Adrenal gland (tissue), 12 donors: ENCODE data around the gene RANBP3L. TPM values are rescaled to one million over a fixed set of nuclear protein-coding genes. Genes with fewer than 3 reads are reported as not detected.
A peak's percentile ranks its signal among the peaks of the same experiment; 100 is the strongest.

ENCODE experiments used
- DNase-seq, 7 donors: peaks; one replicate each; pipeline ENCODE4 v3.0.0-alpha.2; 2019 to 2020
- H3K27ac ChIP-seq, 5 donors: fragments of 200-600 bp; sonication (generic) in 4 of 5; 1 replicate in 3 of 5; 2 replicates in 2 of 5; pipeline versions ENCODE4 v1.5.1 to v1.8.0; 2016 to 2020; ENCODE audit warnings: mild to moderate bottlenecking in 1 of 5
- H3K27me3 ChIP-seq: fragments of 200-600 bp; 2 replicates; pipeline ENCODE4 v1.8.0; 2021
- H3K36me3 ChIP-seq, 2 donors: fragments of 200-600 bp; replicated peaks in 1 of 2; 1 replicate in 1 of 2; 2 replicates in 1 of 2; pipeline versions ENCODE4 v1.5.1 to v1.8.0; 2018 to 2022
- H3K4me1 ChIP-seq, 2 donors: fragments of 200-600 bp; replicated peaks in 1 of 2; 1 replicate in 1 of 2; 2 replicates in 1 of 2; pipeline versions ENCODE4 v1.5.1 to v1.8.0; 2018 to 2021
- H3K4me3 ChIP-seq, 4 donors: fragments of 200-600 bp; sonication (generic) in 3 of 4; one replicate each; pipeline ENCODE4 v1.5.1; 2016 to 2018
- H3K9me3 ChIP-seq, 3 donors: fragments of 200-600 bp; sonication (generic) in 1 of 3; replicated peaks in 1 of 3; 1 replicate in 2 of 3; 2 replicates in 1 of 3; pipeline versions ENCODE4 v1.5.1 to v1.8.0; 2016 to 2021
- CTCF ChIP-seq, 6 experiments: fragments of 450-650 bp in 4 of 6; fragments of 200-600 bp in 2 of 6; sonication (generic) in 1 of 6; IDR thresholded peaks; 1 replicate in 5 of 6; 2 replicates in 1 of 6; pipeline versions ENCODE4 v1.5.1 to v1.8.0; 2016 to 2021; ENCODE audit warnings: antibody characterized with exemption in 6 of 6, mild to moderate bottlenecking in 2 of 6, moderate library complexity in 1 of 6
- POLR2A ChIP-seq, 2 donors: fragments of 450-650 bp; IDR thresholded peaks; one replicate each; pipeline ENCODE4 v1.6.1; 2017; ENCODE audit warnings: antibody characterized with exemption in 2 of 2, mild to moderate bottlenecking in 2 of 2, moderate library complexity in 1 of 2
- WGBS, 4 donors: extraction: QIAGEN DNeasy Blood & Tissue Kit in 2 of 4; methylation state at CpG; one replicate each; pipeline versions ENCODE4 v1.1.5 to v1.1.7; 2013 to 2017; 5-methylcytosine and 5-hydroxymethylcytosine counted together
- intact Hi-C, 2 donors: fragments of 100-400 bp; cut with DNase I; formaldehyde crosslinking; loops; one replicate each; pipeline versions ENCODE4 v1.14.1 to v1.15.0; 2022 to 2023
- polyA plus RNA-seq, 3 donors: library from polyadenylated mRNA; stranded (reverse); fragments of 200-250 nt in 2 of 3; fragments of 350-450 nt in 1 of 3; fragmentation: Illumina TruSeq in 1 of 3; extraction: RNeasy Lipid Tissue Mini Kit (QIAGEN cat#74804) in 1 of 3; gene quantifications; one replicate each; pipeline ENCODE4 v1.2.3, GENCODE V29; 2013 to 2014
- total RNA-seq, 9 donors: library from RNA; depleted of rRNA in 4 of 9; stranded (reverse); fragments of >200 nt in 4 of 9; fragments of 120-200 nt in 1 of 9; fragmentation: NEBNext Ultra II Directional in 1 of 9; extraction: Animal tissue kit (Norgen Biotek cat#: 25700) in 1 of 9; gene quantifications; one replicate each; pipeline versions ENCODE4 v1.1.0 to v1.2.4, GENCODE V29; 2013 to 2023
- donor health status: healthy with polysubstance abuse.
- donor health status: Bipolar disorder and iron deficiency.
- donor health status: DM: yes; HTN: yes; CAD: no.
- donor health status: DM: no; HTN: no; CAD: no.
- donor health status: DM: no; HTN: no; CAD: no.
- donor health status: DM: yes; HTN: yes; CAD: no.

The RANBP3L gene
- total and polyA plus RNA-seq, 12 donors: 0.30 to 21.6 (median 1.6) TPM

- Histone ChIP-seq H3K27ac (no peak overlapping the region), H3K27me3 (no peaks in the 10 kb centered on the region), H3K9me3 (no peaks in the 10 kb centered on the region), H3K4me1 (no peaks in the 10 kb centered on the region), H3K4me3 (no peak overlapping the region), H3K36me3 (no peaks in the 10 kb centered on the region)
- no peak for DNase-seq
- intact Hi-C loops: no loop called here
- TF ChIP-seq POLR2A (IDR thresholded peaks at IDR 0.05): no peak
- 60 to 73% (median 68%) methylated on average over 1 of the region's 1 CpG for WGBS, 4 donors
Observed at GRCh38 chr5:36312953-36313672, 11.4 kb upstream of the RANBP3L start.

- 45 to 85% (median 80%) methylated on average over 1 of the region's 1 CpG for WGBS, 4 donors
- Histone ChIP-seq H3K36me3 (no peaks in the 10 kb centered on the region), H3K27ac (no peak overlapping the region), H3K4me1 (no peaks in the 10 kb centered on the region), H3K27me3 (no peaks in the 10 kb centered on the region), H3K4me3 (no peak overlapping the region), H3K9me3 (no peaks in the 10 kb centered on the region)
- no peak for DNase-seq
- intact Hi-C loops: no loop called here
- TF ChIP-seq POLR2A (IDR thresholded peaks at IDR 0.05) (no peak), CTCF (IDR thresholded peaks at IDR 0.05) (no peak)
Observed at GRCh38 chr5:36311956-36312355, 10.3 kb upstream of the RANBP3L start.

- TF ChIP-seq POLR2A (IDR thresholded peaks at IDR 0.05) (no peak), CTCF (IDR thresholded peaks at IDR 0.05) (no peak)
- Histone ChIP-seq H3K4me3 (no peak overlapping the region), H3K9me3 (no peaks in the 10 kb centered on the region), H3K36me3 (no peaks in the 10 kb centered on the region), H3K27ac (no peak overlapping the region), H3K4me1 (peaks cover 0 to 5% of the 10 kb centered on the region in 2 donors), H3K27me3 (no peaks in the 10 kb centered on the region)
- WGBS, 4 donors: 74 to 79% (median 78%) methylated on average over 3 of the region's 3 CpGs
- DNase-seq: no peak
- intact Hi-C loops: no loop called here
Observed at GRCh38 chr5:36310138-36310537, 8.4 kb upstream of the RANBP3L start.

- Histone ChIP-seq H3K9me3 (no peaks in the 10 kb centered on the region), H3K27ac (no peak overlapping the region), H3K36me3 (no peaks in the 10 kb centered on the region), H3K4me3 (no peak overlapping the region), H3K4me1 (peaks cover 18 to 37% of the 10 kb centered on the region in 2 donors), H3K27me3 (no peaks in the 10 kb centered on the region)
- TF ChIP-seq POLR2A (IDR thresholded peaks at IDR 0.05): no peak
- peak; percentile 29 to 75 (median 58) for TF ChIP-seq CTCF (IDR thresholded peaks at IDR 0.05)
- intact Hi-C loops: loop anchor here in 1 of 2 donors (5.0 kb wide), 1 partner anchor 43 kb away; no protein-coding TSS in a partner anchor
- DNase-seq: peak; percentile 32 to 80 (median 49)
- 16 to 20% (median 18%) methylated on average over 4 of the region's 4 CpGs for WGBS, 4 donors
Observed at GRCh38 chr5:36305571-36306326, 4.0 kb upstream of the RANBP3L start.
